HCT116 (cell line): ENCODE results near the gene SIGLEC5. TPM values are rescaled to one million over a fixed set of nuclear protein-coding genes. Genes with fewer than 3 reads are reported as not detected.

Experiments used
- ATAC-seq: fragments of 200-7000 bp; cut with Tn5 transposase; 2 replicates; pipeline ENCODE4 v1.9.1; 2020; ENCODE audit warnings: mild to moderate bottlenecking, moderate library complexity
- BruUV-seq: library from RNA; stranded (reverse); fragments of 400-500 nt; replicated peaks from 2 replicates; lab custom pipeline; 2021; lab: Mats Ljungman, UMichigan
- CTCF ChIA-PET: fragments of 300-600 bp; sonication (Branson Sonifier 250); formaldehyde crosslinking; loops from one replicate; lab custom pipeline; 2021; ENCODE audit warnings: antibody characterized with exemption; lab: Charles Lee
- POLR2A ChIA-PET: fragments of 300-600, 350-600 bp; sonication (Branson Sonifier 250); formaldehyde crosslinking; loops from one replicate; lab custom pipeline; 2021; ENCODE audit warnings: antibody characterized with exemption; lab: Charles Lee
- RAD21 ChIA-PET, 2 experiments: fragments of 300-600 bp; sonication (Branson Sonifier 250); formaldehyde crosslinking; loops; one replicate each; lab custom pipeline; 2023; ENCODE audit warnings: low total read pairs in 2 of 2; ENCODE audit not compliant: uncharacterized antibody in 2 of 2, unreplicated experiment in 2 of 2, low non-redundant PET in 1 of 2; lab: Charles Lee
- DNase-seq: peaks from one replicate; pipeline ENCODE4 v3.0.0-alpha.2; 2010; ENCODE audit warnings: low read depth, low spot score
- H2AFZ ChIP-seq: fragments of 200-600 bp; shearing (Covaris generic), sonication (generic); 2 replicates; pipeline ENCODE4 v1.6.1; 2017; ENCODE audit warnings: low read depth, mixed run types, mixed read lengths, antibody characterized with exemption, low read length; ENCODE audit not compliant: poor library complexity, severe bottlenecking
- H3K27ac ChIP-seq: 2 replicates; pipeline ENCODE4 v1.5.1; 2012; ENCODE audit warnings: low read depth, low read length
- H3K27me3 ChIP-seq: fragments of 200-600 bp; sonication (generic); 2 replicates; pipeline ENCODE4 v1.6.1; 2016; ENCODE audit warnings: mixed run types, low read length, mixed read lengths; ENCODE audit not compliant: insufficient read depth
- H3K36me3 ChIP-seq, 2 experiments: fragments of 200-500 bp in 1 of 2; fragments of 200-600 bp in 1 of 2; sonication (Bioruptor generic) in 1 of 2; sonication (generic) in 1 of 2; 2 replicates each; pipeline versions ENCODE4 v1.5.1 to v1.6.1; 2014 to 2016; ENCODE audit warnings: low read length in 2 of 2, inconsistent platforms in 1 of 2, mixed read lengths in 1 of 2, mixed run types in 1 of 2; ENCODE audit not compliant: insufficient read depth in 2 of 2, control insufficient read depth in 1 of 2
- H3K4me1 ChIP-seq, 2 experiments: fragments of 200-600 bp in 1 of 2; sonication (generic) in 1 of 2; 2 replicates each; pipeline versions ENCODE4 v1.5.1 to v1.6.1; 2012 to 2017; ENCODE audit warnings: low read length in 2 of 2, inconsistent platforms in 1 of 2, mild to moderate bottlenecking in 1 of 2, mixed read lengths in 1 of 2, mixed run types in 1 of 2, moderate library complexity in 1 of 2; ENCODE audit not compliant: insufficient read depth in 2 of 2, control insufficient read depth in 1 of 2
- H3K4me2 ChIP-seq: fragments of 200-600 bp; sonication (generic); 2 replicates; pipeline ENCODE4 v1.6.1; 2017; ENCODE audit warnings: mixed run types, low read length, mixed read lengths
- H3K4me3 ChIP-seq, 2 experiments: fragments of 200-600 bp in 1 of 2; sonication (generic) in 1 of 2; replicated peaks in 1 of 2; 2 replicates each; pipeline ENCODE4 v1.5.1; 2011 to 2016; ENCODE audit warnings: low read length in 2 of 2, control low read depth in 1 of 2, low read depth in 1 of 2, mild to moderate bottlenecking in 1 of 2, mixed read lengths in 1 of 2, mixed run types in 1 of 2
- H3K79me2 ChIP-seq: fragments of 200-600 bp; sonication (generic); 2 replicates; pipeline ENCODE4 v1.6.1; 2017; ENCODE audit warnings: mild to moderate bottlenecking, mixed run types, low read length, moderate library complexity, mixed read lengths; ENCODE audit not compliant: insufficient read depth
- H3K9ac ChIP-seq: fragments of 200-600 bp; sonication (generic); 2 replicates; pipeline ENCODE4 v1.6.1; 2016; ENCODE audit warnings: low read length, mixed read lengths
- H3K9me2 ChIP-seq: fragments of 200-600 bp; sonication (generic), shearing (Covaris generic); 2 replicates; pipeline ENCODE4 v1.6.1; 2017; ENCODE audit warnings: mixed run types, mild to moderate bottlenecking, moderate library complexity; ENCODE audit not compliant: insufficient read depth
- H3K9me3 ChIP-seq, 2 experiments: fragments of 200-500 bp in 1 of 2; fragments of 200-600 bp in 1 of 2; sonication (Bioruptor generic) in 1 of 2; sonication (generic) in 1 of 2; 2 replicates each; pipeline ENCODE4 v1.6.1; 2014 to 2017; ENCODE audit warnings: low read length in 2 of 2, mixed read lengths in 2 of 2, inconsistent platforms in 1 of 2, low read depth in 1 of 2, mild to moderate bottlenecking in 1 of 2, mixed run types in 1 of 2, moderate library complexity in 1 of 2; ENCODE audit not compliant: control insufficient read depth in 1 of 2, insufficient read depth in 1 of 2
- H4K20me1 ChIP-seq: fragments of 200-600 bp; sonication (generic), shearing (Covaris generic); 2 replicates; pipeline ENCODE4 v1.6.1; 2017; ENCODE audit warnings: mixed run types, mild to moderate bottlenecking, moderate library complexity; ENCODE audit not compliant: insufficient read depth
- CEBPB ChIP-seq: IDR thresholded peaks from 2 replicates; pipeline ENCODE4 v1.6.1; 2012; ENCODE audit warnings: low read depth
- ELF1 ChIP-seq: IDR thresholded peaks from 2 replicates; pipeline ENCODE4 v1.6.1; 2012; ENCODE audit warnings: low read depth, borderline replicate concordance
- EZH2 ChIP-seq: fragments of 200-600 bp; sonication (generic); IDR thresholded peaks from 2 replicates; pipeline ENCODE4 v1.6.1; 2017; ENCODE audit warnings: antibody characterized with exemption, mixed run types
- EZH2phosphoT487 ChIP-seq: fragments of 200-600 bp; IDR thresholded peaks from 2 replicates; pipeline ENCODE4 v1.6.1; 2018; ENCODE audit warnings: antibody characterized with exemption, borderline replicate concordance
- FOSL1 ChIP-seq: IDR thresholded peaks from 2 replicates; pipeline ENCODE4 v1.6.1; 2012; ENCODE audit warnings: low read depth
- JUND ChIP-seq: IDR thresholded peaks from 2 replicates; pipeline ENCODE4 v1.6.1; 2012
- POLR2A ChIP-seq: IDR thresholded peaks from 2 replicates; pipeline ENCODE4 v1.7.0; 2011; ENCODE audit warnings: borderline replicate concordance; ENCODE audit not compliant: insufficient read depth, insufficient read length; ENCODE audit errors: extremely low read depth
- RAD21 ChIP-seq: IDR thresholded peaks from 2 replicates; pipeline ENCODE4 v1.6.1; 2012; ENCODE audit warnings: low read depth, mild to moderate bottlenecking
- REST ChIP-seq: IDR thresholded peaks from 2 replicates; pipeline ENCODE4 v1.6.1; 2012; ENCODE audit warnings: low read depth
- SIN3A ChIP-seq: IDR thresholded peaks from 2 replicates; pipeline ENCODE4 v1.6.1; 2012; ENCODE audit warnings: low read depth
- SRF ChIP-seq: IDR thresholded peaks from 2 replicates; pipeline ENCODE4 v1.6.1; 2012; ENCODE audit warnings: low read depth
- TCF7L2 ChIP-seq: IDR thresholded peaks from 2 replicates; pipeline ENCODE4 v1.7.0; 2011; ENCODE audit warnings: borderline replicate concordance, inconsistent platforms; ENCODE audit not compliant: insufficient read depth, insufficient read length; ENCODE audit errors: extremely low read depth
- YY1 ChIP-seq: IDR thresholded peaks from 2 replicates; pipeline ENCODE4 v1.6.1; 2011; ENCODE audit warnings: low read length, low read depth, moderate library complexity, mild to moderate bottlenecking; ENCODE audit not compliant: insufficient replicate concordance; ENCODE audit errors: extremely low read depth
- ZFX ChIP-seq: fragments of 450-650 bp; IDR thresholded peaks from 2 replicates; pipeline ENCODE4 v1.6.1; 2017
- ZNF274 ChIP-seq: fragments of 200-500 bp; sonication (Bioruptor generic); IDR thresholded peaks from 2 replicates; pipeline ENCODE4 v1.6.1; 2014; ENCODE audit warnings: mild to moderate bottlenecking, low read depth, low read length, inconsistent platforms
- intact Hi-C: fragments of 100-400 bp; cut with micrococcal nuclease; formaldehyde crosslinking; loops from 2 replicates; pipeline ENCODE4 v1.10.0; 2022
- total RNA-seq: library from RNA; stranded (reverse); gene quantifications from one replicate; pipeline ENCODE4 v1.2.1, GENCODE V29; 2021; ENCODE audit not compliant: unreplicated experiment
- TF ChIP-seq, protein P1 (sequence below): IDR thresholded peaks from 2 replicates; pipeline ENCODE4 v1.6.1; 2012
- TF ChIP-seq, protein P2 (sequence below): IDR thresholded peaks from 2 replicates; pipeline ENCODE4 v1.6.1; 2012

The SIGLEC5 gene
- total RNA-seq, 1 experiment from 2014 or later, result not detected

DNA sequence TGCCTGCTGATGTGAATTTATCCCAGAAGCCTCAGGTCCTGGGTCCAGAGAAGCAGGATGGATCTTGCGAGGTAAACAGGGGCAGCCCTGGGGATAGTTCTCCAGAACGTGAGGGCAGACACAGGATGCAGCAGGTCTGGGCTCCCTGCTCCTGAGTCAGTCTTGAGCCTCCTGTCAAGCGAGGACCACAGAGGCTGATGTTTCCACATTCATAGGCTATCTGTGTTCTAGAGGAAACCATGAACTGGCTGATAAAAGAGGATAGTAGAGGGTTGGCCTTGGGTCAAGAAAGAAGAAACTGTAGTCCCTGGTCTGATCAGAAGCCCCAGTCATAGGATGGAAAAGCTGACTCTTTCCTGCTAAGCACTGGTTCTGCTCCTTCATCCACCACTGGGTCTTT is 56.9 kb downstream of the SIGLEC5 start:
- Histone ChIP-seq H3K4me1 (peaks cover 5 to 10% of the 10 kb centered on the region in 2 experiments; a peak in 2 of 4 replicates), H3K9me2 (no peaks in the 10 kb centered on the region), H3K79me2 (peaks cover 13% of the 10 kb centered on the region), H3K4me2 (no peak overlapping the region), H2AFZ (no peak overlapping the region), H3K4me3 (no peak overlapping the region), H3K27ac (no peak overlapping the region), H4K20me1 (no peaks in the 10 kb centered on the region), H3K9ac (no peak overlapping the region), H3K27me3 (no peaks in the 10 kb centered on the region), H3K36me3 (peaks cover 0 to 14% of the 10 kb centered on the region in 2 experiments; a peak in 3 of 4 replicates), H3K9me3 (no peaks in the 10 kb centered on the region)
- ChIA-PET CTCF (no interaction called here), RAD21 (no interaction called here), POLR2A (no interaction called here)
- ATAC-seq, result no peak
- no TSS peak for BruUV-seq
- no peak for DNase-seq
- TF ChIP-seq ZNF274 (no peak), JUND (no peak), ZFX (no peak), CEBPB (no peak), EZH2phosphoT487 (no peak), RAD21 (no peak), TCF7L2 (no peak), SIN3A (no peak)
- intact Hi-C loops, result no loop called here

GRCh38 chr19:51572908-51573307 is 57.3 kb downstream of the SIGLEC5 start:
- H3K9me3 ChIP-seq, result no peaks in the 10 kb centered on the region
- no peak overlapping the region for H3K9ac ChIP-seq
- no peak for DNase-seq
- H3K27me3 ChIP-seq, result peaks cover 3% of the 10 kb centered on the region; the same call in 1 of the 2 replicates
- no peak overlapping the region for H3K4me3 ChIP-seq
- intact Hi-C loops, result no loop called here
- H3K36me3 ChIP-seq, result peaks cover 0 to 14% of the 10 kb centered on the region in 2 experiments; a peak in 3 of 4 replicates
- H3K27ac ChIP-seq, result no peak overlapping the region
- H3K4me1 ChIP-seq, result peaks cover 5 to 10% of the 10 kb centered on the region in 2 experiments; a peak in 2 of 4 replicates
- ChIA-PET RAD21 (no interaction called here), POLR2A (no interaction called here), CTCF (no interaction called here)
- ATAC-seq, result no peak
- no peak overlapping the region for H3K4me2 ChIP-seq
- peaks cover 13% of the 10 kb centered on the region for H3K79me2 ChIP-seq
- H3K9me2 ChIP-seq, result no peaks in the 10 kb centered on the region
- H2AFZ ChIP-seq, result no peak overlapping the region
- H4K20me1 ChIP-seq, result no peaks in the 10 kb centered on the region
- no TSS peak for BruUV-seq
- no peak for TF ChIP-seq ELF1
- no peak for TF ChIP-seq SRF
- TF ChIP-seq RAD21, result no peak
- TF ChIP-seq REST, result no peak
- no peak for TF ChIP-seq ZNF274
- no peak for TF ChIP-seq YY1
- TF ChIP-seq POLR2A, result no peak
- TF ChIP-seq EZH2phosphoT487, result no peak
- no peak for TF ChIP-seq FOSL1
- TF ChIP-seq EZH2, result no peak
- TF ChIP-seq, protein P1, sequence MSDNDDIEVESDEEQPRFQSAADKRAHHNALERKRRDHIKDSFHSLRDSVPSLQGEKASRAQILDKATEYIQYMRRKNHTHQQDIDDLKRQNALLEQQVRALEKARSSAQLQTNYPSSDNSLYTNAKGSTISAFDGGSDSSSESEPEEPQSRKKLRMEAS, result no peak
- TF ChIP-seq, protein P2, sequence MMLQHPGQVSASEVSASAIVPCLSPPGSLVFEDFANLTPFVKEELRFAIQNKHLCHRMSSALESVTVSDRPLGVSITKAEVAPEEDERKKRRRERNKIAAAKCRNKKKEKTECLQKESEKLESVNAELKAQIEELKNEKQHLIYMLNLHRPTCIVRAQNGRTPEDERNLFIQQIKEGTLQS, result no peak
- TF ChIP-seq ZFX, result no peak
